B cell (primary cell): ENCODE measurements around the gene TAF5L. TPM values are rescaled to one million over a fixed set of nuclear protein-coding genes. Genes with fewer than 3 reads are reported as not detected.

Source experiments
- ATAC-seq: fragments of 200-7000 bp; cut with Tn5 transposase; one replicate; pipeline ENCODE4 v1.10.0; 2021; ENCODE audit warnings: low read depth, mild to moderate bottlenecking, moderate number of reproducible peaks, moderate library complexity
- CTCF ChIA-PET: fragments of 350-600 bp; sonication (Branson Sonifier 250); formaldehyde crosslinking; loops from one replicate; lab custom pipeline; 2021; ENCODE audit warnings: antibody characterized with exemption, inconsistent platforms; lab: Charles Lee
- POLR2A ChIA-PET: fragments of 350-600 bp; sonication (Branson Sonifier 250); formaldehyde crosslinking; loops from one replicate; lab custom pipeline; 2021; ENCODE audit warnings: antibody characterized with exemption; lab: Charles Lee
- DNase-seq: peaks from one replicate; pipeline ENCODE4 v3.0.0; 2013
- H2AFZ ChIP-seq: 2 replicates; pipeline ENCODE4 v1.6.1; 2012; ENCODE audit warnings: mild to moderate bottlenecking, low read depth, low read length; ENCODE audit not compliant: insufficient read depth, poor library complexity, severe bottlenecking
- H3K27ac ChIP-seq, 2 donors: 1 replicate in 1 of 2; 2 replicates in 1 of 2; pipeline ENCODE4 v1.5.1; 2012 to 2013; ENCODE audit warnings: low read length in 2 of 2, mild to moderate bottlenecking in 2 of 2, moderate library complexity in 1 of 2
- H3K27me3 ChIP-seq, 4 experiments: fragments of 200-600 bp in 1 of 4; sonication (generic) in 1 of 4; replicated peaks in 1 of 4; 1 replicate in 2 of 4; 2 replicates in 2 of 4; pipeline versions ENCODE4 v1.6.1 to v1.7.0; 2013 to 2016; ENCODE audit warnings: low read length in 3 of 4, mild to moderate bottlenecking in 2 of 4, mixed read lengths in 1 of 4, moderate library complexity in 1 of 4; ENCODE audit not compliant: insufficient read depth in 4 of 4, control insufficient read depth in 3 of 4; ENCODE audit errors: control extremely low read depth in 1 of 4
- H3K36me3 ChIP-seq, 2 experiments: replicated peaks in 1 of 2; 1 replicate in 1 of 2; 2 replicates in 1 of 2; pipeline versions ENCODE4 v1.6.1 to v1.7.1; 2013; ENCODE audit warnings: low read length in 1 of 2; ENCODE audit not compliant: insufficient read depth in 2 of 2, control insufficient read depth in 1 of 2; ENCODE audit errors: control extremely low read depth in 1 of 2, extremely low read depth in 1 of 2
- H3K4me1 ChIP-seq, 2 donors: fragments of 200-600 bp in 1 of 2; sonication (generic) in 1 of 2; 1 replicate in 1 of 2; 2 replicates in 1 of 2; pipeline versions ENCODE4 v1.5.1 to v1.6.1; 2013 to 2017; ENCODE audit warnings: low read length in 2 of 2; ENCODE audit not compliant: control insufficient read depth in 2 of 2, insufficient read depth in 2 of 2
- H3K4me2 ChIP-seq: replicated peaks from 2 replicates; pipeline ENCODE3; 2012; ENCODE audit warnings: mild to moderate bottlenecking, low read depth, low read length; ENCODE audit not compliant: poor library complexity, severe bottlenecking
- H3K4me3 ChIP-seq, 5 experiments: fragments of 200-600 bp in 1 of 5; sonication (generic) in 1 of 5; 1 replicate in 3 of 5; 2 replicates in 2 of 5; pipeline versions ENCODE4 v1.5.1 to v1.7.0; 2011 to 2016; ENCODE audit warnings: low read length in 4 of 5, mild to moderate bottlenecking in 4 of 5, low read depth in 2 of 5, control low read depth in 1 of 5, moderate library complexity in 1 of 5; ENCODE audit not compliant: insufficient read depth in 1 of 5; ENCODE audit errors: control extremely low read depth in 1 of 5, extremely low read depth in 1 of 5
- H3K79me2 ChIP-seq: fragments of 200-600 bp; sonication (generic); one replicate; pipeline ENCODE4 v1.6.0; 2016; ENCODE audit warnings: low read length; ENCODE audit not compliant: control insufficient read depth, insufficient read depth
- H3K9ac ChIP-seq: fragments of 200-600 bp; sonication (generic); 2 replicates; pipeline ENCODE4 v1.6.1; 2017; ENCODE audit warnings: mild to moderate bottlenecking, low read length, moderate library complexity
- H3K9me3 ChIP-seq, 3 donors: one replicate each; pipeline versions ENCODE4 v1.6.1 to v1.7.1; 2013; ENCODE audit warnings: low read length in 2 of 3; ENCODE audit not compliant: control insufficient read depth in 2 of 3, insufficient read depth in 1 of 3; ENCODE audit errors: control extremely low read depth in 1 of 3
- H4K20me1 ChIP-seq: 2 replicates; pipeline ENCODE4 v1.6.0; 2012; ENCODE audit warnings: mild to moderate bottlenecking, low read length; ENCODE audit not compliant: insufficient read depth, control insufficient read depth, poor library complexity, severe bottlenecking
- H3K27ac Mint-ChIP-seq: one replicate; pipeline ENCODE4 v1.8.0; 2021; ENCODE audit warnings: mixed read lengths
- H3K27me3 Mint-ChIP-seq: one replicate; pipeline ENCODE4 v1.8.0; 2021; ENCODE audit warnings: mixed read lengths
- H3K4me1 Mint-ChIP-seq: one replicate; pipeline ENCODE4 v1.8.0; 2021; ENCODE audit warnings: mixed read lengths
- H3K4me3 Mint-ChIP-seq: one replicate; pipeline ENCODE4 v1.8.0; 2021; ENCODE audit warnings: mixed read lengths
- H3K9me3 Mint-ChIP-seq: one replicate; pipeline ENCODE4 v1.8.0; 2022; ENCODE audit warnings: mixed read lengths; ENCODE audit not compliant: insufficient read depth
- CTCF ChIP-seq: fragments of 200-600 bp; IDR thresholded peaks from one replicate; pipeline ENCODE4 v1.8.0; 2022; ENCODE audit warnings: antibody characterized with exemption, mild to moderate bottlenecking
- EZH2 ChIP-seq: IDR thresholded peaks from 2 replicates; pipeline ENCODE4 v1.6.1; 2012; ENCODE audit warnings: borderline replicate concordance, low read depth, mild to moderate bottlenecking, moderate library complexity, low read length; ENCODE audit not compliant: insufficient read depth, poor library complexity, severe bottlenecking
- WGBS: methylation state at CpG from one replicate; pipeline ENCODE4 v1.1.5; 2013; ENCODE audit warnings: missing lambda C conversion rate; ENCODE audit not compliant: insufficient coverage; 5-methylcytosine and 5-hydroxymethylcytosine counted together
- intact Hi-C: fragments of 100-400 bp; cut with micrococcal nuclease; formaldehyde crosslinking; loops from one replicate; pipeline ENCODE4 v1.10.0; 2022
- polyA plus RNA-seq: library from polyadenylated mRNA; depleted of rRNA; stranded (reverse); fragments of >200 nt; gene quantifications from 2 replicates; pipeline ENCODE4 v1.2.3, GENCODE V29; 2012
- total RNA-seq, 2 donors: library from RNA; stranded (reverse); fragments of 120-200 nt in 1 of 2; gene quantifications; 1 replicate in 1 of 2; 2 replicates in 1 of 2; pipeline versions ENCODE4 v1.2.3 to v1.2.4, GENCODE V29; 2013 to 2022

TAF5L gene
- total and polyA plus RNA-seq, 2 donors (not counting 1 experiment from before 2014, with no cell fraction given), result 15.7 to 24.0 TPM

GRCh38 chr1:229621663-229622062 is 4.3 kb downstream of the TAF5L start:
- Histone ChIP-seq H4K20me1 (peaks cover 51% of the 10 kb centered on the region), H3K79me2 (peaks cover 90% of the 10 kb centered on the region), H3K27me3 (no peaks in the 10 kb centered on the region), H3K9me3 (no peaks in the 10 kb centered on the region), H3K36me3 (peaks cover 3 to 4% of the 10 kb centered on the region in 2 experiments), H3K4me3 (no peak overlapping the region), H3K4me2 (no peak overlapping the region), H3K27ac (no peak overlapping the region), H3K9ac (no peak overlapping the region), H2AFZ (no peak overlapping the region), H3K4me1 (peaks cover 16 to 22% of the 10 kb centered on the region in 2 donors)
- WGBS, result no CpG with 5 or more reads among the region's 2 CpGs
- CTCF ChIA-PET, result no interaction called here
- TF ChIP-seq CTCF, result no peak
- no peak for TF ChIP-seq EZH2
- H3K4me3 Mint-ChIP-seq, result no peak overlapping the region
- H3K27me3 Mint-ChIP-seq, result no peaks in the 10 kb centered on the region
- no peak overlapping the region for H3K27ac Mint-ChIP-seq
- intact Hi-C loops, result no loop called here
- H3K4me1 Mint-ChIP-seq, result peaks cover 46% of the 10 kb centered on the region
- H3K9me3 Mint-ChIP-seq, result no peaks in the 10 kb centered on the region
- DNase-seq (no peak), ATAC-seq (no peak)
- POLR2A ChIA-PET, result no interaction called here

- Histone ChIP-seq H3K27me3 (no peaks in the 10 kb centered on the region), H3K36me3 (peaks cover 3 to 4% of the 10 kb centered on the region in 2 experiments), H3K79me2 (peaks cover 90% of the 10 kb centered on the region), H4K20me1 (peaks cover 54% of the 10 kb centered on the region), H3K27ac (no peak overlapping the region), H3K9ac (no peak overlapping the region), H3K4me1 (peaks cover 15 to 17% of the 10 kb centered on the region in 2 donors), H2AFZ (no peak overlapping the region), H3K4me3 (no peak overlapping the region), H3K4me2 (no peak overlapping the region), H3K9me3 (no peaks in the 10 kb centered on the region)
- no peak overlapping the region for H3K27ac Mint-ChIP-seq
- no peaks in the 10 kb centered on the region for H3K9me3 Mint-ChIP-seq
- no CpG with 5 or more reads among the region's 3 CpGs for WGBS
- H3K4me3 Mint-ChIP-seq, result no peak overlapping the region
- CTCF ChIA-PET, result no interaction called here
- POLR2A ChIA-PET, result no interaction called here
- no peak for TF ChIP-seq EZH2
- no peak for TF ChIP-seq CTCF
- H3K4me1 Mint-ChIP-seq, result peaks cover 43% of the 10 kb centered on the region
- intact Hi-C loops, result no loop called here
- ATAC-seq, result no peak
- DNase-seq, result no peak
- no peaks in the 10 kb centered on the region for H3K27me3 Mint-ChIP-seq
Observed at GRCh38 chr1:229620876-229621275, 5.0 kb downstream of the TAF5L start.
